ENCODE data around the gene CCT5. TPM values are rescaled to one million over a fixed set of nuclear protein-coding genes. Genes with fewer than 3 reads are reported as not detected.

The CCT5 gene
- total RNA-seq, 1 experiment from 2014 or later: 532 TPM

DNA sequence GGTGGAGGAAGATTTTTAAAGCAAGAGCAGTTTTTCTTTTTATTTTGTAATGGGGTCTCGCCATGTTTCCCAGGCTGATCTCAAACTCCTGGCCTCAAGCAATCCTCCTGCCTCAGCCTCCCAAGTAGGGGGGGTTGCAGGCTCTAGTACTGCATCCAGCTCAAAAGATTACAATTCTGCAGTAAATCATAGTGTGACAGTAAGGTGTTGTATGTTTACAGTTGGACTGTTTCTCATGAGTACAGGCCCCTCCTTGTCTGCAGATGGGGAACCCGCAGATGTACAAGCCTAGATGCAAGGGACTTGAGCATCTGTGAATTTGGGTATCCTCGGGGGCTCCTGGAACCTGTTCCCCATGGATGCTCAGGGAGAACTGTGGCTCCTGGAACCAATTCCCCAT is 3.3 kb downstream of the CCT5 start:
- Histone ChIP-seq H3K27me3 (ENCODE audit: insufficient read depth, low read length) (no peaks in the 10 kb centered on the region), H2AFZ (ENCODE audit: low read length) (no peak overlapping the region), H3K14ac (ENCODE audit: insufficient read depth, low read length) (no peak overlapping the region), H3K9ac (ENCODE audit: extremely low read depth, insufficient read length, low read length) (no peak overlapping the region), H2BK120ac (ENCODE audit: low read depth, low read length, poor library complexity, severe bottlenecking) (no peak overlapping the region), H3K79me1 (ENCODE audit: insufficient read depth, low read depth, low read length, poor library complexity, severe bottlenecking) (peaks cover 4% of the 10 kb centered on the region), H4K5ac (ENCODE audit: insufficient read length, low read depth, low read length) (no peak overlapping the region), H3K23me2 (ENCODE audit: insufficient read length, low read depth, low read length, poor library complexity, severe bottlenecking) (peaks cover 12% of the 10 kb centered on the region), H2BK12ac (ENCODE audit: insufficient read length, low read depth, low read length) (no peak overlapping the region), H3K18ac (ENCODE audit: insufficient read length, low read depth, low read length) (no peak overlapping the region), H2BK15ac (ENCODE audit: low read depth, low read length) (no peak overlapping the region), H3K4me1 (ENCODE audit: insufficient read depth, low read length) (peaks cover 4% of the 10 kb centered on the region; the same call in 1 of the 2 replicates), H4K20me1 (ENCODE audit: control insufficient read depth, insufficient read depth, insufficient read length) (no peaks in the 10 kb centered on the region), H2AK5ac (ENCODE audit: insufficient read length, low read length) (no peak overlapping the region), H3K27ac (ENCODE audit: insufficient read length, low read depth, low read length) (no peak overlapping the region), H4K8ac (replicated peaks; ENCODE audit: insufficient read length, low read depth, low read length) (no peak overlapping the region), H4K91ac (ENCODE audit: insufficient read length, low read depth, low read length) (no peak overlapping the region), H2BK5ac (ENCODE audit: insufficient read length, low read length) (no peak overlapping the region), H3K4me2 (ENCODE audit: insufficient read depth, insufficient read length, low read length) (no peak overlapping the region), H3T11ph (ENCODE audit: low read length) (no peak overlapping the region), H3K56ac (ENCODE audit: insufficient read length, low read depth, low read length) (no peak overlapping the region), H3K23ac (ENCODE audit: insufficient read length, low read depth, low read length) (no peak overlapping the region), H3K4ac (ENCODE audit: low read depth, low read length) (no peak overlapping the region), H2BK20ac (ENCODE audit: low read depth, low read length, poor library complexity, severe bottlenecking) (no peak overlapping the region), H3K79me2 (ENCODE audit: insufficient read depth, low read length) (peaks cover 38% of the 10 kb centered on the region), H3K9me3 (ENCODE audit: control insufficient read depth, low read depth, low read length) (no peaks in the 10 kb centered on the region)
- no peak for DNase-seq
- TF ChIP-seq, protein P1, sequence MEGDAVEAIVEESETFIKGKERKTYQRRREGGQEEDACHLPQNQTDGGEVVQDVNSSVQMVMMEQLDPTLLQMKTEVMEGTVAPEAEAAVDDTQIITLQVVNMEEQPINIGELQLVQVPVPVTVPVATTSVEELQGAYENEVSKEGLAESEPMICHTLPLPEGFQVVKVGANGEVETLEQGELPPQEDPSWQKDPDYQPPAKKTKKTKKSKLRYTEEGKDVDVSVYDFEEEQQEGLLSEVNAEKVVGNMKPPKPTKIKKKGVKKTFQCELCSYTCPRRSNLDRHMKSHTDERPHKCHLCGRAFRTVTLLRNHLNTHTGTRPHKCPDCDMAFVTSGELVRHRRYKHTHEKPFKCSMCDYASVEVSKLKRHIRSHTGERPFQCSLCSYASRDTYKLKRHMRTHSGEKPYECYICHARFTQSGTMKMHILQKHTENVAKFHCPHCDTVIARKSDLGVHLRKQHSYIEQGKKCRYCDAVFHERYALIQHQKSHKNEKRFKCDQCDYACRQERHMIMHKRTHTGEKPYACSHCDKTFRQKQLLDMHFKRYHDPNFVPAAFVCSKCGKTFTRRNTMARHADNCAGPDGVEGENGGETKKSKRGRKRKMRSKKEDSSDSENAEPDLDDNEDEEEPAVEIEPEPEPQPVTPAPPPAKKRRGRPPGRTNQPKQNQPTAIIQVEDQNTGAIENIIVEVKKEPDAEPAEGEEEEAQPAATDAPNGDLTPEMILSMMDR (conservative IDR thresholded peaks at IDR 0.05): no peak
- no peak overlapping the region for H3K27ac Mint-ChIP-seq
- peaks cover 21 to 23% of the 10 kb centered on the region in 2 experiments for H3K4me1 Mint-ChIP-seq
- no peaks in the 10 kb centered on the region for H3K9me3 Mint-ChIP-seq
- no CpG with 5 or more reads among the region's 3 CpGs for WGBS (ENCODE audit: extremely low coverage, insufficient read length, low lambda C conversion rate)
- peaks cover 54 to 71% (median 54%) of the 10 kb centered on the region in 3 experiments for H3K36me3 Mint-ChIP-seq (ENCODE audit: insufficient read depth in 1 of 3, low read depth in 3 of 3)
- peak overlapping the region; percentile 17 to 48; a peak in 2 of 5 replicates for H3K4me3 Mint-ChIP-seq
- no peaks in the 10 kb centered on the region; the same call in 1 of the 2 replicates for H3K27me3 Mint-ChIP-seq (ENCODE audit: low read depth)

Data from H9 (cell line).